Neuronal stem cell (in vitro differentiated cells): ENCODE measurements around the gene PTCH1.
A peak's percentile ranks its signal among the peaks of the same experiment; 100 is the strongest.

ENCODE experiments used
- DNase-seq: peaks from one replicate; pipeline ENCODE4 v3.0.0-alpha.2; 2013; ENCODE audit warnings: low spot score
- H2AFZ ChIP-seq: one replicate; pipeline ENCODE4 v1.6.1; 2013; ENCODE audit warnings: mild to moderate bottlenecking, low read length, inconsistent platforms
- H2AK5ac ChIP-seq: 2 replicates; pipeline ENCODE4 v1.6.1; 2013; ENCODE audit warnings: low read depth, mild to moderate bottlenecking, inconsistent platforms, low read length, moderate library complexity, mixed read lengths
- H2BK120ac ChIP-seq: 2 replicates; pipeline ENCODE4 v1.6.1; 2013; ENCODE audit warnings: low read depth, mild to moderate bottlenecking, inconsistent platforms, low read length, moderate library complexity, mixed read lengths
- H2BK12ac ChIP-seq: one replicate; pipeline ENCODE4 v1.6.1; 2013; ENCODE audit warnings: low read length, inconsistent platforms
- H2BK15ac ChIP-seq: 2 replicates; pipeline ENCODE4 v1.6.1; 2013; ENCODE audit warnings: mild to moderate bottlenecking, low read length, inconsistent platforms, mixed read lengths
- H2BK5ac ChIP-seq: one replicate; pipeline ENCODE4 v1.6.1; 2013; ENCODE audit warnings: inconsistent platforms, mild to moderate bottlenecking, low read length, moderate library complexity
- H3K14ac ChIP-seq: one replicate; pipeline ENCODE4 v1.6.1; 2013; ENCODE audit warnings: low read length, inconsistent platforms
- H3K18ac ChIP-seq: 2 replicates; pipeline ENCODE4 v1.6.1; 2013; ENCODE audit warnings: low read length, inconsistent platforms
- H3K23ac ChIP-seq: 2 replicates; pipeline ENCODE4 v1.6.1; 2013; ENCODE audit warnings: low read depth, mild to moderate bottlenecking, mixed read lengths, low read length, inconsistent platforms; ENCODE audit not compliant: poor library complexity
- H3K27ac ChIP-seq: replicated peaks from 3 replicates; pipeline ENCODE4 v1.5.1; 2013; ENCODE audit warnings: low read length, inconsistent platforms
- H3K27me3 ChIP-seq, 3 experiments: 2 replicates each; pipeline ENCODE4 v1.6.1; 2013; ENCODE audit warnings: low read length in 3 of 3, mild to moderate bottlenecking in 2 of 3, inconsistent platforms in 1 of 3, low read depth in 1 of 3, mixed read lengths in 1 of 3, moderate library complexity in 1 of 3; ENCODE audit not compliant: control insufficient read depth in 3 of 3, insufficient read depth in 3 of 3
- H3K36me3 ChIP-seq, 2 donors: replicated peaks in 1 of 2; 2 replicates each; pipeline ENCODE4 v1.6.1; 2013; ENCODE audit warnings: low read length in 2 of 2; ENCODE audit not compliant: control insufficient read depth in 2 of 2, insufficient read depth in 2 of 2
- H3K4ac ChIP-seq: 2 replicates; pipeline ENCODE4 v1.6.1; 2013; ENCODE audit warnings: inconsistent platforms, mild to moderate bottlenecking, low read length, moderate library complexity
- H3K4me1 ChIP-seq, 2 donors: 1 replicate in 1 of 2; 2 replicates in 1 of 2; pipeline ENCODE4 v1.6.1; 2013; ENCODE audit warnings: low read length in 2 of 2, low read depth in 1 of 2; ENCODE audit not compliant: control insufficient read depth in 2 of 2, insufficient read depth in 1 of 2
- H3K4me2 ChIP-seq: one replicate; pipeline ENCODE4 v1.6.1; 2013; ENCODE audit warnings: mild to moderate bottlenecking, low read length, inconsistent platforms; ENCODE audit not compliant: insufficient read depth, poor library complexity, severe bottlenecking
- H3K4me3 ChIP-seq, 2 donors: 2 replicates each; pipeline ENCODE4 v1.5.1; 2013; ENCODE audit warnings: low read length in 2 of 2, mild to moderate bottlenecking in 2 of 2, inconsistent platforms in 1 of 2, moderate library complexity in 1 of 2
- H3K79me1 ChIP-seq: one replicate; pipeline ENCODE4 v1.6.1; 2013; ENCODE audit warnings: low read depth, mild to moderate bottlenecking, inconsistent platforms, low read length, moderate library complexity
- H3K9ac ChIP-seq: one replicate; pipeline ENCODE4 v1.6.1; 2013; ENCODE audit warnings: mild to moderate bottlenecking, low read depth, low read length, inconsistent platforms; ENCODE audit not compliant: poor library complexity
- H3K9me3 ChIP-seq, 2 donors: replicated peaks in 1 of 2; 2 replicates each; pipeline versions ENCODE3 to v1.6.1; 2013; ENCODE audit warnings: low read length in 2 of 2, mild to moderate bottlenecking in 2 of 2, inconsistent platforms in 1 of 2, low read depth in 1 of 2, mixed read lengths in 1 of 2, moderate library complexity in 1 of 2; ENCODE audit not compliant: control insufficient read depth in 2 of 2, insufficient read depth in 1 of 2
- H4K8ac ChIP-seq: one replicate; pipeline ENCODE4 v1.6.1; 2013; ENCODE audit warnings: low read depth, mild to moderate bottlenecking, inconsistent platforms, low read length, moderate library complexity
- H4K91ac ChIP-seq: one replicate; pipeline ENCODE4 v1.6.1; 2013; ENCODE audit warnings: low read length, low read depth, mild to moderate bottlenecking, inconsistent platforms; ENCODE audit not compliant: poor library complexity
- WGBS, 2 donors: extraction: QIAGEN DNeasy Blood & Tissue Kit; methylation state at CpG; one replicate each; pipeline ENCODE4 v1.1.7; 2013; ENCODE audit warnings: missing lambda C conversion rate in 2 of 2, mixed read lengths in 1 of 2; ENCODE audit not compliant: insufficient read length in 2 of 2, insufficient replicate concordance in 1 of 2; ENCODE audit errors: extremely low coverage in 2 of 2; 5-methylcytosine and 5-hydroxymethylcytosine counted together

Gene PTCH1

DNA sequence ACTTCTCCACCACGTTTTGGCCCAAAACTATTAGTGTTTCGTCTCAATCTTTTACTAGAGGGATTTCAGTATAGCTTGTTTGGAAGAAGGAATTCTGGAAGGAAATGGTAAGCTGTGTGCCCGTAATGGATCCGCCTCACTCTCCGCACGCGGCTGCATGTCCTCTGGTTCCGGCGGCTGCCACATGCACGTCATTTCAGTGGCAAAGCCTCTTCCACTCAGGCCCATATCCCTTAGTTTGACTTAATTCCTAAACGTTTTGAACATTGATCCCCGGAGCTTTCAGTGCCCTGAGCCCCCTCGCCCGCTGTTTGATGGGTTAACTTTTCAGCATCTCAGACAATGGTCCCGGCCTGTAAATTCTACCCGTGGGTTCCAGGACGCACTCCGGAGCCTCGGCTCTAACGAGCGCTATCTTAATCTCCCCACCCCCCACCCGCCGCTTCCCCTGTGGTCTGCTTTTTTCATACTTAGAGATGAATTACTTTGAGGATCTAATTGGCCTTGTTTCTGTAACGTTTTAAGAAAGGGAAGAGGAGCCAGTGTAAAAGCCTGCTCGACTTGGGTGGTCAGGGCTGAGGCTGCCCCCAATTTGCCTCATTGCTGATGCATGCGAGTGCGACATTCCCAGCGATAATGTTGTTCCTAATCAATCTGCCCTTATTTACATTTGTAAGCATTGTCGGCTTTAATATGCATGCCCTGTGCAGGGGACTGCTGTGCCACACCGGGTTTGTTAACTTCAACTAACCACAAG is 4.6 kb downstream of the PTCH1 start:
- Histone ChIP-seq H3K4ac (no peak overlapping the region), H2BK15ac (no peak overlapping the region), H3K36me3 (peaks cover 0 to 9% of the 10 kb centered on the region in 2 donors), H3K9me3 (no peaks in the 10 kb centered on the region), H3K4me3 (peak overlapping the region; percentile 49 to 85), H3K23ac (no peak overlapping the region), H3K27ac (no peak overlapping the region), H3K18ac (peak overlapping the region; percentile 50), H4K8ac (no peak overlapping the region), H2AK5ac (no peak overlapping the region), H3K4me1 (peaks cover 21 to 36% of the 10 kb centered on the region in 2 donors), H2BK120ac (no peak overlapping the region), H3K9ac (no peak overlapping the region), H3K27me3 (peaks cover 0 to 12% (median 0%) of the 10 kb centered on the region in 3 experiments), H3K4me2 (peak overlapping the region; percentile 69), H2AFZ (peak overlapping the region; percentile 44), H3K14ac (no peak overlapping the region), H4K91ac (no peak overlapping the region), H2BK12ac (no peak overlapping the region), H2BK5ac (no peak overlapping the region), H3K79me1 (peaks cover 2% of the 10 kb centered on the region)
- WGBS, 2 donors = no CpG with 5 or more reads among the region's 30 CpGs
- no peak for DNase-seq

DNA sequence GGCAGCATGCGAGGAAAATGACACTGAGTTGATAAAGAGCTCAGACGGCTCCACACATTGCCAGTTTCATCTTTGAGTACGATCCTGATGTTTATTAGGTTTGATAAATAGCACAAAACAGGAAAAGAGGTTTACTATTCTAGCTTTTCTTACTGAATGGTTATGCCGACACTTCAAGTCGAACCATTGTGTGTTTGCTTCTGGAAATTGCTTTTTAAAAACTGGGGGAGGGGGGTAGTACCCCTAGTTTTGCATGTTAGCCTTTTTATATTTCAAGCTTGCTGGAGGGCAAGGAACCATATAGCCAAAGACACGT is 5.2 kb downstream of the PTCH1 start:
- H2BK12ac ChIP-seq = no peak overlapping the region
- H3K14ac ChIP-seq = no peak overlapping the region
- H4K91ac ChIP-seq = no peak overlapping the region
- H2BK5ac ChIP-seq = no peak overlapping the region
- no peak overlapping the region for H3K4ac ChIP-seq
- peaks cover 2% of the 10 kb centered on the region for H3K79me1 ChIP-seq
- H3K23ac ChIP-seq = no peak overlapping the region
- peak overlapping the region; percentile 91 for H2AFZ ChIP-seq
- peak overlapping the region; percentile 97 for H3K27ac ChIP-seq
- peak overlapping the region; percentile 69 for H3K4me2 ChIP-seq
- no peak overlapping the region for H3K18ac ChIP-seq
- no peak overlapping the region for H2BK15ac ChIP-seq
- no peak overlapping the region for H3K9ac ChIP-seq
- H4K8ac ChIP-seq = no peak overlapping the region
- H3K4me1 ChIP-seq = peaks cover 21 to 36% of the 10 kb centered on the region in 2 donors
- peaks cover 0 to 15% of the 10 kb centered on the region in 2 donors for H3K36me3 ChIP-seq
- WGBS, 2 donors = no CpG with 5 or more reads among the region's 6 CpGs
- H3K27me3 ChIP-seq = peaks cover 0 to 8% (median 0%) of the 10 kb centered on the region in 3 experiments
- H2BK120ac ChIP-seq = no peak overlapping the region
- H3K4me3 ChIP-seq = peak overlapping the region; percentile 49 to 85
- no peaks in the 10 kb centered on the region for H3K9me3 ChIP-seq
- no peak for DNase-seq
- H2AK5ac ChIP-seq = no peak overlapping the region

DNA sequence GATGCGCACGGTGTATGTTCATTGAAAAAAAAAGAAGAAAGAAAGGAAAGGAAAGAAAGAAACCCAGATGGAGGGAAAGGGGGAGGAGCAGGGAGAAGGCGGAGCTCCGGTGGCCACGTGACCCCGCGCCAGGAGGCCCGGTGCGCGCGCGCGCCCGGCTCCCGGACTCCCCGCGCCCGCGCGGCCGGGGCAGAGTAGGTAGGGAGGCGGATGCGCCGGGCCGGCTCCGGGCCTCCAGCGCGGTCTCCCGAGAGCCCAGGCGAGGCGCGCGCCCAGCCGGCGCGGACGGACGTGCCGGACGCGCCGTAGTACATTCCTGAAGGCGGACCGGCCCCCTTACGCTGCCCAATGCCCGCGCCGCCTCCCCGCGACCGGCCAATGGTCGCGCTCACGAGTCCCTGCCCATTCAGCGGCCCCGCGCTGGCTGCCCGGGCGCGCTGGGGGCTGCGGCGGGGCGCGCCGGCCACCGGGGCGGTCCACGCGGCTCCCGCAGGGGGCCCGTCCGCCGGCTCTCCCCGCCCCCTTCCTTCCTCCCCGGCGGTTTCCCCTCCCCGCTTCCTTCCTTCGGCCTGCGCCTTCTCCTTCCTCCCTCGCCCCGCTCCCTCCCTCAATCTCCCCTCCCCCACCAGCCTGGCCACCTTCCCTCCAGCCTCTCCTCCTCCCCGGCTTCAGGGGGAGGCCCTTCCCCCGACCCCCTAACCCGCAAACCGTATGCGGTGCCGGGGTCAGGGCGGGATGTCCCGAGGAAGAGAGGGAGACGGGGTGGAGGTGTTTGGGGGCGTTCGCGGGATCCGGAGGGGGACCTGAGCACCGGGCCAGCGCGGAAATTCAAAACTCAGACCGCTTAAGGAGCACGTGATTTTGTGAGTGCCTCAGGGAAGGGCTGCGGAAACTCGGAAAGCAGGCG is 5.8 kb downstream of the PTCH1 start:
- no peak overlapping the region for H3K4ac ChIP-seq
- peak overlapping the region; percentile 97 for H3K27ac ChIP-seq
- H3K4me2 ChIP-seq = peak overlapping the region; percentile 69
- H2BK12ac ChIP-seq = no peak overlapping the region
- no peak overlapping the region for H4K8ac ChIP-seq
- peak overlapping the region; percentile 96 for H3K18ac ChIP-seq
- H3K79me1 ChIP-seq = peaks cover 2% of the 10 kb centered on the region
- H3K23ac ChIP-seq = no peak overlapping the region
- no peak overlapping the region for H2BK15ac ChIP-seq
- peaks cover 0 to 20% of the 10 kb centered on the region in 2 donors for H3K36me3 ChIP-seq
- peak overlapping the region; percentile 91 for H2AFZ ChIP-seq
- H2BK5ac ChIP-seq = no peak overlapping the region
- H2AK5ac ChIP-seq = no peak overlapping the region
- WGBS, 2 donors = no CpG with 5 or more reads among the region's 102 CpGs
- no peak overlapping the region for H2BK120ac ChIP-seq
- peak overlapping the region; percentile 49 to 85 for H3K4me3 ChIP-seq
- H3K4me1 ChIP-seq = peaks cover 21 to 33% of the 10 kb centered on the region in 2 donors
- H3K9ac ChIP-seq = peak overlapping the region; percentile 89
- H3K14ac ChIP-seq = no peak overlapping the region
- H3K9me3 ChIP-seq = no peaks in the 10 kb centered on the region
- no peak overlapping the region for H4K91ac ChIP-seq
- peaks cover 0 to 8% (median 0%) of the 10 kb centered on the region in 3 experiments for H3K27me3 ChIP-seq
- DNase-seq = peak; percentile 95
